Duodenal mucosa (tissue), 2 donors: ENCODE data around the gene LCN15.
"Not testable (repeated sequence)": the region's sequence is repeated elsewhere in the genome, so short reads cannot be mapped to it uniquely, and the experiment has no call there.

ENCODE experiments used
- H3K27ac ChIP-seq: one replicate; pipeline ENCODE4 v1.7.0; 2013; ENCODE audit warnings: low read depth, low read length
- H3K27me3 ChIP-seq, 2 donors: one replicate each; pipeline ENCODE4 v1.7.0; 2013; ENCODE audit warnings: low read length in 2 of 2, control low read depth in 1 of 2; ENCODE audit not compliant: insufficient read depth in 2 of 2, control insufficient read depth in 1 of 2
- H3K36me3 ChIP-seq, 2 donors: one replicate each; pipeline ENCODE4 v1.7.0; 2013; ENCODE audit warnings: low read length in 2 of 2, control low read depth in 1 of 2; ENCODE audit not compliant: insufficient read depth in 2 of 2, control insufficient read depth in 1 of 2
- H3K4me1 ChIP-seq, 2 donors: one replicate each; pipeline ENCODE4 v1.7.0; 2013; ENCODE audit warnings: low read length in 2 of 2, control low read depth in 1 of 2; ENCODE audit not compliant: insufficient read depth in 2 of 2, control insufficient read depth in 1 of 2
- H3K4me3 ChIP-seq, 2 donors: one replicate each; pipeline ENCODE4 v1.7.0; 2013; ENCODE audit warnings: low read length in 2 of 2, low read depth in 1 of 2
- H3K9ac ChIP-seq, 2 donors: one replicate each; pipeline ENCODE4 v1.7.0; 2013; ENCODE audit warnings: low read length in 2 of 2, low read depth in 1 of 2
- H3K9me3 ChIP-seq, 2 donors: one replicate each; pipeline ENCODE4 v1.7.0; 2013; ENCODE audit warnings: low read length in 2 of 2, control low read depth in 1 of 2; ENCODE audit not compliant: control insufficient read depth in 1 of 2

LCN15 gene

GRCh38 chr9:136755302-136756133 lies 8.8 kb downstream of the LCN15 start:
- peaks cover 7 to 12% of the 10 kb centered on the region in 2 donors for H3K9me3 ChIP-seq
- H3K36me3 ChIP-seq, H3K9ac ChIP-seq, H3K27ac ChIP-seq, H3K4me1 ChIP-seq, H3K4me3 ChIP-seq, H3K27me3 ChIP-seq: not testable (repeated sequence)

GRCh38 chr9:136754626-136755301 lies 9.6 kb downstream of the LCN15 start:
- Histone ChIP-seq H3K9ac (no peak overlapping the region), H3K36me3 (no peaks in the 10 kb centered on the region), H3K27me3 (no peaks in the 10 kb centered on the region), H3K9me3 (peaks cover 7 to 12% of the 10 kb centered on the region in 2 donors), H3K4me1 (no peaks in the 10 kb centered on the region), H3K27ac (no peak overlapping the region), H3K4me3 (no peak overlapping the region)

GRCh38 chr9:136754059-136754572 lies 10.2 kb downstream of the LCN15 start:
- H3K27me3 ChIP-seq: no peaks in the 10 kb centered on the region
- no peak overlapping the region for H3K4me3 ChIP-seq
- H3K9me3 ChIP-seq: peaks cover 7 to 12% of the 10 kb centered on the region in 2 donors
- peaks cover 0 to 2% of the 10 kb centered on the region in 2 donors for H3K4me1 ChIP-seq
- no peak overlapping the region for H3K27ac ChIP-seq
- H3K36me3 ChIP-seq: no peaks in the 10 kb centered on the region
- no peak overlapping the region for H3K9ac ChIP-seq

- no peak overlapping the region for H3K27ac ChIP-seq
- H3K36me3 ChIP-seq: no peaks in the 10 kb centered on the region
- no peaks in the 10 kb centered on the region for H3K27me3 ChIP-seq
- no peak overlapping the region for H3K4me3 ChIP-seq
- H3K4me1 ChIP-seq: peaks cover 0 to 3% of the 10 kb centered on the region in 2 donors
- H3K9ac ChIP-seq: no peak overlapping the region
- peaks cover 7 to 12% of the 10 kb centered on the region in 2 donors for H3K9me3 ChIP-seq
These were observed 10.8 kb downstream of the LCN15 start for GRCh38 chr9:136753371-136754058.

- Histone ChIP-seq H3K4me1 (peaks cover 0 to 3% of the 10 kb centered on the region in 2 donors), H3K9me3 (peaks cover 7 to 12% of the 10 kb centered on the region in 2 donors), H3K27me3 (no peaks in the 10 kb centered on the region), H3K27ac (no peak overlapping the region), H3K36me3 (no peaks in the 10 kb centered on the region), H3K9ac (no peak overlapping the region), H3K4me3 (no peak overlapping the region)
These were observed 12.5 kb downstream of the LCN15 start for GRCh38 chr9:136751814-136752213.

GRCh38 chr9:136751244-136751643 lies 13.1 kb downstream of the LCN15 start:
- H3K27ac ChIP-seq: no peak overlapping the region
- no peaks in the 10 kb centered on the region for H3K36me3 ChIP-seq
- H3K9me3 ChIP-seq: peaks cover 7 to 12% of the 10 kb centered on the region in 2 donors
- H3K4me3 ChIP-seq: no peak overlapping the region
- H3K27me3 ChIP-seq: no peaks in the 10 kb centered on the region
- no peak overlapping the region for H3K9ac ChIP-seq
- peaks cover 0 to 3% of the 10 kb centered on the region in 2 donors for H3K4me1 ChIP-seq

GRCh38 chr9:136750526-136750925 lies 13.8 kb downstream of the LCN15 start:
- Histone ChIP-seq H3K27ac (no peak overlapping the region), H3K9me3 (peaks cover 6 to 12% of the 10 kb centered on the region in 2 donors), H3K36me3 (no peaks in the 10 kb centered on the region), H3K4me3 (no peak overlapping the region), H3K9ac (no peak overlapping the region), H3K4me1 (peaks cover 0 to 3% of the 10 kb centered on the region in 2 donors), H3K27me3 (no peaks in the 10 kb centered on the region)

GRCh38 chr9:136748666-136749611 lies 15.4 kb downstream of the LCN15 start:
- Histone ChIP-seq H3K4me3 (no peak overlapping the region), H3K9ac (no peak overlapping the region), H3K4me1 (peaks cover 0 to 3% of the 10 kb centered on the region in 2 donors), H3K36me3 (no peaks in the 10 kb centered on the region), H3K27me3 (no peaks in the 10 kb centered on the region), H3K27ac (no peak overlapping the region), H3K9me3 (peaks cover 3 to 12% of the 10 kb centered on the region in 2 donors)

- Histone ChIP-seq H3K9me3 (peaks cover 3 to 12% of the 10 kb centered on the region in 2 donors), H3K4me1 (peaks cover 0 to 3% of the 10 kb centered on the region in 2 donors), H3K27me3 (peaks cover 2 to 7% of the 10 kb centered on the region in 2 donors), H3K36me3 (no peaks in the 10 kb centered on the region), H3K27ac (no peak within 1 kb of the TSS), H3K4me3 (no peak within 1 kb of the TSS), H3K9ac (no peak within 1 kb of the TSS)
These were observed 16.1 kb downstream of the LCN15 start, which contains the start of gene LCN6 for GRCh38 chr9:136748201-136748600. LCN6 (minus strand) TSS chr9:136748525; CDS start chr9:136748483, 42 bp downstream.
